ENCODE measurements around the gene APOL5. TPM values are rescaled to one million over a fixed set of nuclear protein-coding genes. Genes with fewer than 3 reads are reported as not detected.

The APOL5 gene
- total RNA-seq, 1 donor from 2014 or later, result not detected

DNA sequence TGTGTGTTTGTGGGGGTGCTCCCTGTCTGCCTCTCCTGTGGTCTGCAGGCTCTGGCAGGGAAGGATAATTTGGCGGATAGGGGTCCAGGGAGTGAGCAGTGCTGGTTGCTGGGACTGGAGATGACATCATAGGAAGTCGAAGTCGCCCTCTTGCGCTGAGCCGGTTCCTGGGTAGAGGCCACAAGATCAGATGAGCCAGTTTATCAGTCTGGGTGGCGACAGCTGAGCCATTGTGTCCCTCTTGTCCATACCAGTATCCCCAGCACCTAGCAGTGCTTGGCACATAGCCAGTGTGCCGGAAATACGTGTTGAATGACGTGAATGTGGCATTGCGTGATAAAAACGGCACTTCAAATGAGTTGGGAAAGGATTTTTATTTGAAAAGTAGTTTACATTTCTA is 9.8 kb downstream of the APOL5 start:
- TF ChIP-seq, protein P1, sequence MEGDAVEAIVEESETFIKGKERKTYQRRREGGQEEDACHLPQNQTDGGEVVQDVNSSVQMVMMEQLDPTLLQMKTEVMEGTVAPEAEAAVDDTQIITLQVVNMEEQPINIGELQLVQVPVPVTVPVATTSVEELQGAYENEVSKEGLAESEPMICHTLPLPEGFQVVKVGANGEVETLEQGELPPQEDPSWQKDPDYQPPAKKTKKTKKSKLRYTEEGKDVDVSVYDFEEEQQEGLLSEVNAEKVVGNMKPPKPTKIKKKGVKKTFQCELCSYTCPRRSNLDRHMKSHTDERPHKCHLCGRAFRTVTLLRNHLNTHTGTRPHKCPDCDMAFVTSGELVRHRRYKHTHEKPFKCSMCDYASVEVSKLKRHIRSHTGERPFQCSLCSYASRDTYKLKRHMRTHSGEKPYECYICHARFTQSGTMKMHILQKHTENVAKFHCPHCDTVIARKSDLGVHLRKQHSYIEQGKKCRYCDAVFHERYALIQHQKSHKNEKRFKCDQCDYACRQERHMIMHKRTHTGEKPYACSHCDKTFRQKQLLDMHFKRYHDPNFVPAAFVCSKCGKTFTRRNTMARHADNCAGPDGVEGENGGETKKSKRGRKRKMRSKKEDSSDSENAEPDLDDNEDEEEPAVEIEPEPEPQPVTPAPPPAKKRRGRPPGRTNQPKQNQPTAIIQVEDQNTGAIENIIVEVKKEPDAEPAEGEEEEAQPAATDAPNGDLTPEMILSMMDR (conservative IDR thresholded peaks at IDR 0.05; ENCODE audit: low read depth, low read length), result no peak
- no peak for DNase-seq (ENCODE audit: low read depth)
- H3K4me3 ChIP-seq (ENCODE audit: low read depth, low read length), result no peak overlapping the region

DNA sequence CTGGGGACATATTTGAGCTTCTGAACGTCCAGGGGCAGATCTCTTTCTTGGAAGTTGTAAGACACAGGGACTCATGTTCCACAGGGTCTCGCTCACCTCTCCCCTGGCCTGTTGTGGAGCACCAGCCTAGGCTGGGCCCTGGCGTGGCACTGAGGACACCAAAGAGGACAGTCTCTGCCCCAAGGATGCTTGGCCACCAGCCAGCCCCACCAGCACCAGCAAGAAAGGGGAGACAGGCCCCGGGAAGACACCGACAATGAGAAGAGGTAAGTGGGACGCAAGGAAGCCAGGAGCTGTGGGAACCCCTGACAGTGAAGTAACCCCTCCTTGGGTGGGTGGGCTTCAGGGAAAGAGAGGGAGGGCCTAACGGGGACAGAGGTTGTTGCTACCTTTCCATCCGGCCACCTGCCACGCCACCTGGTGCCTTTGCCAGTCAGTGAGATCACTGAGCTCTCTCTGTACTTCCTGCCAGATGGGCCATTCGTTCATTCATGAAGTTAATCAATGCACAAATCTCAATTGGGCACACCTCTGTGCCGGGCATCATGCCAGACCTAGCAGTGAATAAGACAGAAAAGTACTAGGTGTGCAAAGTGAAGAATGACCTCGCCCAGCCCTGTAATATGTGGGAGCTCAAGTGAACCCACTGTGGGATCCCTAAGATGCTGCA is 11.1 kb downstream of the APOL5 start:
- TF ChIP-seq, protein P1 (conservative IDR thresholded peaks at IDR 0.05; ENCODE audit: low read depth, low read length), result peak; percentile 29
- no peak overlapping the region for H3K4me3 ChIP-seq (ENCODE audit: low read depth, low read length)
- no peak for DNase-seq (ENCODE audit: low read depth)

DNA sequence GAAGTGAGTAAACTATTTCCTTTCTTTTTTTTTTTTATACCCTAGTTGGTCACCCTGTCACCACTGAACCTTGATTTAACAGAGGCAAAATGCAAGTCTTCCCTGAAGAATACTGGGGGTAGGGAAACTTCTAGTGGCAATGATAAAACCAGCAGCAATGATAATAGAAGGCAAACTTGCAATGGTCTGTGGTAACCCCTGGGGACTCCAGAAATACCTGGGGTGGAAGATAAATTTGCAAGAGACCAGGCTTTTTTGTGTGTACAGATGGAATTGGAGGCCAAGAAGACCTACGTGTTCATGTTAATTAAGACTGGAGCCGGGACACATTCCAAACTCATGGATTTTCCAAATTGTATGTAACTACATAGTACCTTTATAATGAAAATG is 11.6 kb downstream of the APOL5 start:
- TF ChIP-seq, protein P1 (conservative IDR thresholded peaks at IDR 0.05; ENCODE audit: low read depth, low read length), result no peak
- H3K4me3 ChIP-seq (ENCODE audit: low read depth, low read length), result no peak overlapping the region
- DNase-seq (ENCODE audit: low read depth), result no peak

DNA sequence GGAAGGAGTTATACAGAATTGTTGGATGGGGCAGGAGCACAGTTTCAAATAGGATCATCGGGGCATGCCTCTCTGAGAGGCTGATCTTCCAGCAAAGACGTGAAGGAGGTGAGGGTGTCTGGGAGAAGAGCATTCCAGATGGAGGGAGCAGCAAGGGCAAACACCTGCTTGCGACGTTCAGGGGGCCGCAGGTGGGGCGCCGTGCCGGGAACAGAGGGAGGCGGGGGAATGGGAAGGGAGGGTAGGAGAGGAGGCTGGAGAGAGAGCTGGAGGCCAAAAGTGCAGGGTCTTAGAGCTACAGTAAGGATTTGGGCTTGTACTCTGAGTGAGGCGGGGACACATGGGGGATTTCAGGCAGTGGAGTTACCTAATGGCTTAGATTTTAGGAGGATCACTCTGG is 13.6 kb downstream of the APOL5 start:
- no peak overlapping the region for H3K4me3 ChIP-seq (ENCODE audit: low read depth, low read length)
- TF ChIP-seq, protein P1 (conservative IDR thresholded peaks at IDR 0.05; ENCODE audit: low read depth, low read length), result no peak
- no peak for DNase-seq (ENCODE audit: low read depth)

DNA sequence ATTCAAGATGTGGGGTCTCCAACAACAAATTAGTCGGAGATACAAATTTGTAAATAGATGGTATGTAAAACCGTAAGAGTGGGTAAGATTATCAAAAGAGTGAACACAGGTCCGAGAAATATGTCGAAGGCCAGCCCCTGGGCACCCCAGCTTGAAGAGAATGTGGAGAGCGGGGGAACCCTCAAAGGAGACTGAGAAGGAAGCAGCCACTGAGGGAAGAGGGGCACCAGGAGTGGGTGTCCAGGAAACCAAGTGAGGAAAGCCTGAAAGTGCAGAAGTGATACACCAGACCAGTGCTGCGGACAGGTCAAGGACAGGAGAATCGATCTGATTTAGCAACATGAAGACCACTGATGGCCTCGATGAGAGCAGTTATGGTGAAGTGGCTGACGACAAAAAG is 14.4 kb downstream of the APOL5 start:
- no peak for DNase-seq (ENCODE audit: low read depth)

DNA sequence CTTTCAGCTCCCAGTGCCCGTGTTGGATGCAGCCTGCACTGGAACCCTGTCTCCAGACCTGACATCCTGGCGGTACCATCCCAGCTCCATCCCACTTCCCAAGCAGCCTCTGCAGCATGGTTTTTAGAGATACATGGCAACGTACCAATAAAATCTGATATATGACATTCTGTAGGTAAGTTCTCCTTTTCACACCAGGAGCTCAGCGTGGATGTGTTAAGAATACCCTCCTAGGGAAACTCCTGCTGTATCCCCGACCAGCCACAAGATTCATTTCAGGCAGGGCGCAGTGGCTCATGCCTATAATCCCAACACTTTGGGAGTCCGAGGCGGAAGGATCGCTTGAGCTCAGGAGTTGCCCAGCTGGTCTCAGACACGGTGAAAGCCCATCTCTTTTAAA is 15.4 kb downstream of the APOL5 start:
- H3K4me3 ChIP-seq (ENCODE audit: low read depth, low read length), result no peak overlapping the region
- TF ChIP-seq, protein P1 (conservative IDR thresholded peaks at IDR 0.05; ENCODE audit: low read depth, low read length), result no peak
- no peak for DNase-seq (ENCODE audit: low read depth)

More for the DNA sequence above, 14.4 kb downstream of the APOL5 start:
- no peak overlapping the region for H3K4me3 ChIP-seq (ENCODE audit: low read depth, low read length)
- TF ChIP-seq, protein P1 (conservative IDR thresholded peaks at IDR 0.05; ENCODE audit: low read depth, low read length), result no peak
